GM12872 (cell line): Measurements from ENCODE around the gene CLASP1.

ENCODE experiments used
- TF ChIP-seq, protein P1 (sequence below): IDR thresholded peaks from 3 replicates; pipeline ENCODE4 v1.5.1; 2011; ENCODE audit warnings: low read depth, mild to moderate bottlenecking, low read length, moderate library complexity; ENCODE audit not compliant: insufficient read depth

The CLASP1 gene

DNA sequence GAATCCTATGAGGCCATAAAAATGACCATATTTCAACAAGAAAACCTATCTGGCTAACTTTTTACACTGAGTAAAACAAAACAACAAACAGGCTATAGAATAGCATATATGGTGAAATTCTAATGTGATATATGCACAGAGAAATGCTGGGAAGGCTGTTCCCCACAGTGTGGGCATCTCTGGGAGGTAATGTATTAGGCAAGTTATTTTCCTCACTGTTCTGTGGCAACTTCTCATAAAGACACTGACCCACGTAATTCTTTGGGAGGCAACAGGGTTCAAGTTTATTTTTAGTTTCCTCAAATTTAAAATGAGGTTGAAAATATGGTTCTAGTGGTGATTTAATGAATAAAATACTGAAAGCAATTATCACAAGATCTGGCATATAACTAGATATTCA lies 71.9 kb downstream of the CLASP1 start:
- TF ChIP-seq, protein P1, sequence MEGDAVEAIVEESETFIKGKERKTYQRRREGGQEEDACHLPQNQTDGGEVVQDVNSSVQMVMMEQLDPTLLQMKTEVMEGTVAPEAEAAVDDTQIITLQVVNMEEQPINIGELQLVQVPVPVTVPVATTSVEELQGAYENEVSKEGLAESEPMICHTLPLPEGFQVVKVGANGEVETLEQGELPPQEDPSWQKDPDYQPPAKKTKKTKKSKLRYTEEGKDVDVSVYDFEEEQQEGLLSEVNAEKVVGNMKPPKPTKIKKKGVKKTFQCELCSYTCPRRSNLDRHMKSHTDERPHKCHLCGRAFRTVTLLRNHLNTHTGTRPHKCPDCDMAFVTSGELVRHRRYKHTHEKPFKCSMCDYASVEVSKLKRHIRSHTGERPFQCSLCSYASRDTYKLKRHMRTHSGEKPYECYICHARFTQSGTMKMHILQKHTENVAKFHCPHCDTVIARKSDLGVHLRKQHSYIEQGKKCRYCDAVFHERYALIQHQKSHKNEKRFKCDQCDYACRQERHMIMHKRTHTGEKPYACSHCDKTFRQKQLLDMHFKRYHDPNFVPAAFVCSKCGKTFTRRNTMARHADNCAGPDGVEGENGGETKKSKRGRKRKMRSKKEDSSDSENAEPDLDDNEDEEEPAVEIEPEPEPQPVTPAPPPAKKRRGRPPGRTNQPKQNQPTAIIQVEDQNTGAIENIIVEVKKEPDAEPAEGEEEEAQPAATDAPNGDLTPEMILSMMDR = no peak

DNA sequence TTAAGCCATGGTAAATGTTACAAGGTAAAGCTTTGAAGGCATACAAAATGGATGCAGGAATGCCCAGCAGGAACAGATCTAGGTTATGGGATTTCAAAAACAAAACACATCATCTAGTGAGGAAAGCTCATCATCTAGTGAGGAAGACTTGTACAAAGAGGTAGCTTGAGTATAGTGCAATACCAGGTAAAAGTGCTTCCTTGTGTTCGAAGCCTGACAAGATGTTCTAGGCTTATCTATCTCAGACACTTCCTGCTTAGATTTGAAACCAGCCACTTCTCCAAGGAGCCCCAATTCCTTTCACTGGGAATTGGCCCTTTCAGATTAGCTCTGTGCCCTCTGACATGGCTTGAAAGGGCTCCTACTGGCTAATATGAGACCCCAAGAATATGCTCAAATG lies 73.0 kb downstream of the CLASP1 start:
- TF ChIP-seq, protein P1 = no peak

DNA sequence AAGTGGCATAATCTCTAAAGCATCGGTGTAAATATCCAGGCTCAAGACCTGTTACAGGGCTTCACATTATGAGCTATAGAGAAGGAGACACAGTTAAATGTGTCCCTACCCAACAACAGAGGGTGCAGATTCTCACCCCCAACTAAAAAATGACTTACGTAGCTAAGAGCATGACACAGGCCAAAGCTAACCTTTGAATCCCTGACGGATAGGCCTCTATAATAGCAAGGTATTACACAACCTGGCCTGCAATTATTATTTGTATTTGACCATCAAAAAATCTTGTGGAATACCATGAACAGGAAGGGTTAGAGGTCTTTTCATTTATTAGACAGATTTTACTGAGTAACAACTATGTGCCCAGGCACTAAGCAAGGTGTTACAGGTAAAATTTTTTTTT lies 73.5 kb downstream of the CLASP1 start:
- TF ChIP-seq, protein P1 = no peak

DNA sequence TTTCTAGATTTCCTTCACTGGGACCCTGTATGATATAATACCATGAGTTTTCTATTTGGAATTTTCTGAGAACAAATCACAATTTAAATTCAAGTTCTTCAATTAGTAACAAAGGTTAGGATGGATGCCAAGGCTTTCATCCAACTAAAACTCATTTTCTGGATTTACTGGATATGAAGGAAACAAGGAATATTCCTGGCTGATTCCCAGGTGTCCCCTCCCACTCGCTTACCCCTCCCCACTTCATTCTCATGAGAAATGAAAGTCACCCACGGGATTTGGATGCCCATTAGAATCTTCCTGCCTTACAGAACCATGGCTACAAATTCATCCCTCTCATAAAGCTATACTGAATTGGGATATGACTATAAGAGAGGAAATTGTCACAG lies 78.6 kb downstream of the CLASP1 start:
- TF ChIP-seq, protein P1 = no peak

DNA sequence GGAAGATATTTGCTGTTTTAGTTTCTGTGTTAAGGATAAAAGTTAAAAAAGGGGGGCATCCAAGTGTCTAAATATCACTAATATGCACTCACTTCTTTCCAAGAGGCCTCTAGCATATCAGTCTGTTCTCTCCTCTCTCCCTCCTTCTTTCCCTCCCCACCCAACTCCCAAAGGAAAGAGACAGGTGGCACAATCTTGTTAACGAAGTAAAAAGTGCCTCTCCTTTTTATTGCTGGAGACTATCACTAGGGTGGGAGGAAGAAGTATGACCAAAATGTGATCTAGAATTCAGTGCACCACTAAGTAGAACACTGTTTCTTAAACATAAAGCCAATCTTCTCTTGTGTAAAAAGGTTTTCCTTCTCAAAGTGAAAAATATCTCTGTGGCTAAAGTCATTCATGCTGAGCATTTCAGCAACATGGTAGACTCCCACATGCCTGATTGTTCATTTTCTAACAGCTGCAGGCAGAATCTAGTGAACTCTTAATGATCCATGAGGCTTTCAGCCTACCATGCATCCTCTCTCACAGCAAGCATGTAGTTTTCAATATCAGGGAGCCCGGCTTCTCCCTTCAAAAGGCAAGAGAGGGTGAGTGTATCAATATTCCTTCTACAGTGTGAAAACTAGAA lies 79.1 kb downstream of the CLASP1 start:
- TF ChIP-seq, protein P1 = no peak

DNA sequence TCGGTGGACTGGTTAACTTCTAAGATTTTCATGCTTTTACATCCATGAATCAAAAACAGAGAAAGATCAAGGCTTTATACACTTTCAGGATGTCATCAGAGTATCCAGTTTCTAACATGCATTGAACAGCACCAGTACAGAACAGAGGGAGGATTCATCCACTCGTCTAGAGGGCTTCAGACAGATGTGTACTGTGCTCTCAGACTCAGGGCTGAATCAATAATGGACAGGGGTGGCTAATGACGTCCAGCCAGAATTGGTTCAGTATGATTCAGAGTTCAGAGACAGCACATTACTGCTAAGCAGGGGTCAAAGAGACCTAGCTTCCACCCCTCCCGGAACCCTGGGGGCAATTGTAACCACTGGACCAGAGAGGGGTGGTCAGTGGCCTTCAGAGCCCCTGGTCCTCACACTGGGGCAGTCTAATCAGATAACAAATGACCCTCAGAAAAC lies 81.3 kb downstream of the CLASP1 start:
- TF ChIP-seq, protein P1 = no peak

DNA sequence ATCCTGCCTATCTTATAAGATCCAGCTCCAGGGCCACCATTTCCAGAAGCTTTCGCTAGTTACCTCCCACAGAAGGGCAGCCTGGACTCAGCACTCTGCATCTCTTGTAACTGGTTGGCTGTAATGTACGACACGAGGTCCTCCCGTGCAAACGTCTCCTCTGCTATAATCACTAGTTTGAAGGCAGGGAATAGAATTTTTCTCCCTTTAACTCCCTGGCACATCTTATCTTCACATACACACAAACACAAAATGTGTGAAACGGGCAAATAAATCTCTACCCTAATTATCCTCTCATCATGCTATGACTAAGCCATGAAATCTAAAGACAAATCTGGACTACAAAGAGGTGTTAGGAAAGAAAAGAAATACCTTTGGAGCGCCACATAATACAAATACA lies 81.8 kb downstream of the CLASP1 start:
- TF ChIP-seq, protein P1 = no peak
